DOHH2 (cell line): ENCODE results near the gene SRGAP2C.
"Not testable (repeated sequence)": the region's sequence is repeated elsewhere in the genome, so short reads cannot be mapped to it uniquely, and the experiment has no call there.

ENCODE experiments used
- CTCF ChIP-seq: fragments of 200-600 bp; sonication (generic); IDR thresholded peaks from one replicate; pipeline ENCODE4 v1.5.1; 2014; ENCODE audit warnings: antibody characterized with exemption, mild to moderate bottlenecking, low read depth, low read length; ENCODE audit not compliant: poor library complexity, severe bottlenecking
- EZH2phosphoT487 ChIP-seq: fragments of 200-600 bp; sonication (generic); IDR thresholded peaks from 2 replicates; pipeline ENCODE4 v1.6.1; 2017; ENCODE audit warnings: borderline replicate concordance, mild to moderate bottlenecking, antibody characterized with exemption, low read length, moderate library complexity, mixed read lengths

GRCh38 chr1:121243913-121244312 lies 59.1 kb downstream of the SRGAP2C start:
- TF ChIP-seq CTCF, EZH2phosphoT487: not testable (repeated sequence)
